HepG2 (cell line): ENCODE results near the gene GKN1. TPM values are rescaled to one million over a fixed set of nuclear protein-coding genes. Genes with fewer than 3 reads are reported as not detected.

Experiments used
- ATAC-seq: fragments of 200-7000 bp; cut with Tn5 transposase; 3 replicates; pipeline ENCODE4 v1.9.1; 2020; ENCODE audit warnings: mild to moderate bottlenecking, moderate library complexity
- BruUV-seq: library from RNA; stranded (reverse); fragments of 400-500 nt; replicated peaks from 2 replicates; lab custom pipeline; 2021; lab: Mats Ljungman, UMichigan
- CTCF ChIA-PET: fragments of 300-600 bp; formaldehyde crosslinking; extraction: SDS; loops from one replicate; lab custom pipeline; 2021; ENCODE audit warnings: low total read pairs, inconsistent platforms, low intra/inter-chr PET ratio; lab: Yijun Ruan, JAX
- POLR2A ChIA-PET: fragments of 350-600 bp; sonication (Branson Sonifier 250); formaldehyde crosslinking; loops from one replicate; lab custom pipeline; 2020; ENCODE audit warnings: antibody characterized with exemption, inconsistent platforms; lab: Yijun Ruan, JAX
- DNase-seq: peaks from one replicate; pipeline ENCODE4 v3.0.0-alpha.2; 2015; ENCODE audit warnings: low spot score
- FAIRE-seq: peaks from 3 replicates; lab custom pipeline; 2011; peaks lifted over from hg19 to GRCh38; lab: Jason Lieb, UNC
- H2AFZ ChIP-seq: one replicate; pipeline ENCODE4 v1.6.1; 2011; ENCODE audit warnings: low read length, inconsistent platforms
- H3K27ac ChIP-seq: fragments of 300-600 bp; 3 replicates; pipeline ENCODE4 v1.8.0; 2011; ENCODE audit warnings: mixed run types, mild to moderate bottlenecking, mixed read lengths, low read length, inconsistent platforms; ENCODE audit not compliant: insufficient read depth; ENCODE audit errors: extremely low read length
- H3K27me3 ChIP-seq, 2 experiments: fragments of 200-600 bp in 1 of 2; 2 replicates in 1 of 2; 3 replicates in 1 of 2; pipeline versions ENCODE4 v1.6.0 to v1.8.0; 2011; ENCODE audit warnings: low read length in 2 of 2, mild to moderate bottlenecking in 2 of 2, moderate library complexity in 2 of 2, inconsistent platforms in 1 of 2; ENCODE audit not compliant: insufficient read depth in 2 of 2, control insufficient read depth in 1 of 2
- H3K36me3 ChIP-seq, 2 experiments: fragments of 200-600 bp in 1 of 2; replicated peaks in 1 of 2; 2 replicates in 1 of 2; 3 replicates in 1 of 2; pipeline versions ENCODE4 v1.5.1 to v1.8.0; 2011; ENCODE audit warnings: low read length in 2 of 2, inconsistent platforms in 1 of 2; ENCODE audit not compliant: insufficient read depth in 2 of 2, control insufficient read depth in 1 of 2
- H3K4me1 ChIP-seq: 2 replicates; pipeline ENCODE4 v1.5.1; 2012; ENCODE audit warnings: low read length, inconsistent platforms; ENCODE audit not compliant: insufficient read depth
- H3K4me2 ChIP-seq: 2 replicates; pipeline ENCODE4 v1.6.0; 2011; ENCODE audit warnings: low read depth, low read length, inconsistent platforms
- H3K4me3 ChIP-seq, 3 experiments: fragments of 200-600 bp in 1 of 3; sonication (generic), shearing (Covaris generic) in 1 of 3; replicated peaks in 1 of 3; 2 replicates each; pipeline ENCODE4 v1.5.1; 2011 to 2016; ENCODE audit warnings: low read length in 3 of 3, inconsistent platforms in 2 of 3, low read depth in 2 of 3, mild to moderate bottlenecking in 2 of 3, control low read depth in 1 of 3, mixed read lengths in 1 of 3; ENCODE audit not compliant: insufficient read depth in 1 of 3
- H3K79me2 ChIP-seq: one replicate; pipeline ENCODE4 v1.6.1; 2011; ENCODE audit warnings: low read length, inconsistent platforms; ENCODE audit not compliant: insufficient read depth
- H3K9ac ChIP-seq: 2 replicates; pipeline ENCODE4 v1.6.0; 2011; ENCODE audit warnings: mild to moderate bottlenecking, low read depth, low read length, inconsistent platforms; ENCODE audit not compliant: insufficient read depth
- H3K9me3 ChIP-seq: 2 replicates; pipeline ENCODE4 v1.5.1; 2012; ENCODE audit warnings: mild to moderate bottlenecking, low read length
- H4K20me1 ChIP-seq: 2 replicates; pipeline ENCODE4 v1.6.0; 2011; ENCODE audit warnings: inconsistent platforms, mild to moderate bottlenecking, low read length, moderate library complexity; ENCODE audit not compliant: insufficient read depth
- ATM ChIP-seq: fragments of 450-650 bp; IDR thresholded peaks from 2 replicates; pipeline ENCODE4 v1.7.1; 2017; ENCODE audit warnings: mild to moderate bottlenecking, borderline replicate concordance
- CREB1 ChIP-seq, 2 experiments: fragments of 450-650 bp in 1 of 2; IDR thresholded peaks; 2 replicates each; pipeline ENCODE4 v1.6.1; 2016 to 2017; ENCODE audit warnings: control low read depth in 1 of 2, mild to moderate bottlenecking in 1 of 2, missing compliant biosample characterization in 1 of 2, missing genetic modification characterization in 1 of 2
- FOXA1 ChIP-seq, 2 experiments: fragments of 450-650 bp in 1 of 2; sonication (generic) in 1 of 2; formaldehyde crosslinking in 1 of 2; IDR thresholded peaks; 2 replicates each; pipeline versions ENCODE4 v1.4.0 to v1.6.1; 2016 to 2020; ENCODE audit warnings: missing genetic modification reagents in 1 of 2
- FOXK1 ChIP-seq: sonication (generic); formaldehyde crosslinking; IDR thresholded peaks from 2 replicates; pipeline ENCODE4 v1.4.0; 2020; ENCODE audit warnings: low read depth, missing genetic modification reagents, borderline replicate concordance
- FOXP1 ChIP-seq, 2 experiments: fragments of 450-650 bp in 1 of 2; IDR thresholded peaks; 2 replicates each; pipeline ENCODE4 v1.6.1; 2017 to 2018; ENCODE audit warnings: antibody characterized with exemption in 1 of 2
- HNF4A ChIP-seq: sonication (generic); formaldehyde crosslinking; IDR thresholded peaks from 2 replicates; pipeline ENCODE4 v1.4.0; 2020; ENCODE audit warnings: missing genetic modification reagents
- JUNB ChIP-seq: sonication (generic); formaldehyde crosslinking; IDR thresholded peaks from 2 replicates; pipeline ENCODE4 v1.8.0; 2022; ENCODE audit warnings: missing genetic modification reagents, mild to moderate bottlenecking, borderline replicate concordance
- MAFF ChIP-seq: IDR thresholded peaks from 2 replicates; pipeline ENCODE4 v1.6.1; 2011; ENCODE audit warnings: low read depth, low read length, improper control_type of control experiment
- RARA ChIP-seq: IDR thresholded peaks from 2 replicates; pipeline ENCODE4 v1.6.1; 2016; ENCODE audit warnings: missing genetic modification reagents, missing compliant biosample characterization
- RFX3 ChIP-seq: IDR thresholded peaks from 2 replicates; pipeline ENCODE4 v1.6.1; 2016; ENCODE audit warnings: missing biosample characterization, missing genetic modification reagents
- SKIL ChIP-seq: sonication (generic); formaldehyde crosslinking; IDR thresholded peaks from 2 replicates; pipeline ENCODE4 v1.8.0; 2022; ENCODE audit warnings: missing genetic modification reagents, mild to moderate bottlenecking, moderate library complexity, borderline replicate concordance
- TRAFD1 ChIP-seq: sonication (generic); formaldehyde crosslinking; IDR thresholded peaks from 2 replicates; pipeline ENCODE4 v1.5.1; 2020; ENCODE audit warnings: missing genetic modification reagents, mild to moderate bottlenecking, borderline replicate concordance
- ZC3H4 ChIP-seq: sonication (generic); formaldehyde crosslinking; IDR thresholded peaks from 2 replicates; pipeline ENCODE4 v1.4.0; 2020; ENCODE audit warnings: missing genetic modification reagents, borderline replicate concordance
- ZNF326 ChIP-seq: sonication (generic); formaldehyde crosslinking; IDR thresholded peaks from 2 replicates; pipeline ENCODE4 v1.4.0; 2020; ENCODE audit warnings: missing genetic modification reagents, borderline replicate concordance
- ZNF644 ChIP-seq: IDR thresholded peaks from 2 replicates; pipeline ENCODE4 v1.6.1; 2016; ENCODE audit warnings: low read depth
- ZNF839 ChIP-seq: sonication (generic); formaldehyde crosslinking; IDR thresholded peaks from 2 replicates; pipeline ENCODE4 v1.4.0; 2020; ENCODE audit warnings: missing genetic modification reagents, mild to moderate bottlenecking, borderline replicate concordance
- WGBS: methylation state at CpG from one replicate; pipeline ENCODE4 v1.1.6; 2017; ENCODE audit warnings: low lambda C conversion rate; 5-methylcytosine and 5-hydroxymethylcytosine counted together
- in situ Hi-C: cut with HindIII; loops from 2 replicates; pipeline ENCODE4 v1.10.0; 2017; ENCODE audit warnings: low pct_unique_long_range_greater_than_20kb; ENCODE audit not compliant: extremely low pct_ligation_motif_present
- intact Hi-C: fragments of 100-400 bp; cut with micrococcal nuclease; formaldehyde crosslinking; loops from one replicate; pipeline ENCODE4 v1.10.0; 2022; ENCODE audit not compliant: unreplicated experiment
- polyA plus RNA-seq, 8 experiments: library from polyadenylated mRNA; depleted of rRNA in 3 of 8; stranded (reverse) in 7 of 8; unstranded in 1 of 8; fragments of >200 nt; fragmentation: Illumina TruSeq in 4 of 8; extraction: Trizol in 4 of 8; gene quantifications; 2 replicates each; pipeline versions ENCODE4 v1.2.1 to v1.2.3, GENCODE V29; 2011 to 2016; ENCODE audit warnings: low read depth in 4 of 8, missing spikeins in 1 of 8, mixed read lengths in 1 of 8; ENCODE audit not compliant: insufficient read depth in 1 of 8
- total RNA-seq, 5 experiments: library from RNA; depleted of rRNA; stranded (reverse); fragments of >200 nt; fragmentation: Illumina TruSeq; extraction: Trizol; gene quantifications; 2 replicates each; pipeline ENCODE4 v1.2.3, GENCODE V29; 2016; ENCODE audit warnings: low read depth in 1 of 5

The GKN1 gene
- total and polyA plus RNA-seq, 2 of the 13 experiments (the other 11 are each of a cell fraction or from before 2014, with no cell fraction given), result not detected

GRCh38 chr2:69022548-69022947 is 48.1 kb downstream of the GKN1 start:
- no peaks in the 10 kb centered on the region for H3K36me3 ChIP-seq
- no peak overlapping the region for H3K4me3 ChIP-seq
- no peaks in the 10 kb centered on the region for H4K20me1 ChIP-seq
- no peaks in the 10 kb centered on the region for H3K79me2 ChIP-seq
- H2AFZ ChIP-seq, result no peak overlapping the region
- H3K4me1 ChIP-seq, result peaks cover 20% of the 10 kb centered on the region
- DNase-seq (no peak), FAIRE-seq (no peak), ATAC-seq (no peak)
- no peak overlapping the region for H3K27ac ChIP-seq
- WGBS, result 71% methylated on average over 1 of the region's 1 CpG
- H3K9ac ChIP-seq, result no peak overlapping the region
- POLR2A ChIA-PET, result no interaction called here
- H3K4me2 ChIP-seq, result no peak overlapping the region
- in situ Hi-C loops (no loop called here), intact Hi-C loops (loop anchor here (10.0 kb wide), 1 partner anchor 692 kb away; no protein-coding TSS in a partner anchor)
- CTCF ChIA-PET, result no interaction called here
- H3K27me3 ChIP-seq, result no peaks in the 10 kb centered on the region
- BruUV-seq, result no TSS peak
- TF ChIP-seq FOXK1 (CRISPR knock-in tag) (no peak), ZNF644 (CRISPR knock-in tag) (no peak), TRAFD1 (no peak), HNF4A (peak; percentile 38; the same call in 1 of the 2 replicates), MAFF (0 out of 2 replicates have a peak, but pooled peaks have one; percentile 2), FOXA1 (IDR thresholded peaks at IDR 0.05) (no peak), FOXA1 (CRISPR knock-in tag; IDR thresholded peaks at IDR 0.05) (0 out of 2 replicates have a peak, but pooled peaks have one; percentile 16)
- H3K9me3 ChIP-seq, result no peaks in the 10 kb centered on the region

GRCh38 chr2:69023236-69023635 is 48.8 kb downstream of the GKN1 start:
- ATAC-seq (no peak), FAIRE-seq (no peak), DNase-seq (no peak)
- ChIA-PET CTCF (no interaction called here), POLR2A (no interaction called here)
- no peaks in the 10 kb centered on the region for H4K20me1 ChIP-seq
- intact Hi-C loops (loop anchor here (10.0 kb wide), 1 partner anchor 692 kb away; no protein-coding TSS in a partner anchor), in situ Hi-C loops (no loop called here)
- no peaks in the 10 kb centered on the region for H3K9me3 ChIP-seq
- no peaks in the 10 kb centered on the region for H3K27me3 ChIP-seq
- H3K4me1 ChIP-seq, result peaks cover 18% of the 10 kb centered on the region
- no peak overlapping the region for H3K4me3 ChIP-seq
- 74% methylated on average over 2 of the region's 2 CpGs for WGBS
- H3K4me2 ChIP-seq, result no peak overlapping the region
- H3K9ac ChIP-seq, result no peak overlapping the region
- H2AFZ ChIP-seq, result no peak overlapping the region
- no peaks in the 10 kb centered on the region for H3K79me2 ChIP-seq
- H3K27ac ChIP-seq, result no peak overlapping the region
- no TSS peak for BruUV-seq
- no peaks in the 10 kb centered on the region for H3K36me3 ChIP-seq
- TF ChIP-seq RARA (CRISPR knock-in tag) (no peak), ZNF326 (CRISPR knock-in tag) (no peak), JUNB (peak; percentile 11; the same call in 1 of the 2 replicates), ATM (peak; percentile 50; the same call in 1 of the 2 replicates), SKIL (CRISPR knock-in tag) (0 out of 2 replicates have a peak, but pooled peaks have one; percentile 16), CREB1 (IDR thresholded peaks at IDR 0.05) (peak; percentile 91), CREB1 (CRISPR knock-in tag; IDR thresholded peaks at IDR 0.05) (no peak), ZNF839 (CRISPR knock-in tag) (no peak), ZC3H4 (no peak), FOXP1 (IDR thresholded peaks at IDR 0.05) (0 out of 2 replicates have a peak, but pooled peaks have one; percentile 40), FOXP1 (CRISPR knock-in tag; IDR thresholded peaks at IDR 0.05) (no peak), RFX3 (CRISPR knock-in tag) (no peak)
